Activated CD4-positive, alpha-beta T cell treated with anti-CD3 and anti-CD28 coated beads, Interleukin-2, amount 50 U/mL, for 48 hours (primary cell): ENCODE measurements around the gene FGF14.
"Not testable (repeated sequence)": the region's sequence is repeated elsewhere in the genome, so short reads cannot be mapped to it uniquely, and the experiment has no call there.

Experiments used
- DNase-seq, 2 experiments: peaks; one replicate each; pipeline ENCODE4 v3.0.0-alpha.2; 2020

Gene FGF14

DNA sequence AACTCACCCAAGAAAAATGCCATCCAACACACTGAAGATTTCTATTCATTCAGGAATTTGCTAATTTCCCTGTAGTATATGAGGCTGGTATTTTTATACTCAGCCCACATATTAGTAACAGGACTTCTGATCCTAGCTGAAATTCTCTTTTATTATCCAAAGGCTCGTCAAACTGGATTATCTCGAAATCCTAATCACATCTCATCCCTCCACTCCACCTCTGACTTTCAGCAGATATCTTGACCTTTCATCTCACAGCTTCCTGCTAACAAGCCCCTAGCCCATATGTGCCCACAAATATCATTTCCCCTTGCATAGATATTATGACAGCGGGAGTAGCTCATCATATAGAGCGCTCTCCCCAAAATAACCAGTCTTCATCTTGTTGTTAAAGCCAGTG, 279.7 kb downstream of the FGF14 start:
- DNase-seq: no peak

- no peak for DNase-seq
These were observed 284.5 kb downstream of the FGF14 start for GRCh38 chr13:102117175-102117831.

GRCh38 chr13:102103469-102103868, 298.4 kb downstream of the FGF14 start:
- DNase-seq: no peak

DNA sequence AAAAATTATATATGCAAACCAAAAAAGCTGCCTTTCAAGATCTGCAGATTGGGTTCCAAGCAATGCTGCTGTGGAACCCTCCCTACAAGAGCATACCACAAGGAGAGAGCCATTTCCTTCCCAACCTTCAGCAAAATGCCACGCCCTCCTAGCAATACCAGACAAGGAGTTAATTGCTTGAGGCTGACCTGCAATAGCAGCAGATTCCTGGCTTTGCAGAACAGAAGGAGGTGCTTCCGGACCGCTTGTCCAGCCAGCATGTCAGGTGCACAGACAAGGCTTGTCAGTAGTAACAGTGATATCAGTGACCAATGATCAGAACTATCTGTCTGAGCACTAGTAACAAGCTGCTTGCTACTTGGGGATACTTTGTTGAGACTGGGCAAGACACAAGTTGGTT, 301.6 kb downstream of the FGF14 start:
- DNase-seq: no peak

- no peak for DNase-seq
These were observed 304.1 kb downstream of the FGF14 start for GRCh38 chr13:102097708-102098107.

DNA sequence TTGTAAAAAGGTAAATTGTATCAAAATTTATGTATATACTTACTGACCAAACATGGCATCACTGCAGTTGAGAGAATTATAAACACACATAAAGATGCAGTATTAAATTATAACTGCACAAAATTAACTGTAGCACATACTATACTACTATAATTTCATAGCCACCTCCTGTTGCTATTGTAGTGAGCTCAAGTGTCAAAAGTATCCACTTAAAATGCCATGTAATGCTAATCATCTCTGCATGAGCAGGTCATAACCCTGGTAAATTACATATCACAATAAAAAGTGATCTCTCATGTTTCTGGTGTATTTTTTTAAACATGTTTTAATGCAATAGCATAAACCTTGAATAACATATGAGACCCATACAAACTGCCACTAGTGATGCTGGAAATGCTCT, 308.6 kb downstream of the FGF14 start:
- not testable (repeated sequence) for DNase-seq

- DNase-seq: no peak
These were observed 310.6 kb downstream of the FGF14 start for GRCh38 chr13:102091231-102091630.

- DNase-seq: no peak
These were observed 311.3 kb downstream of the FGF14 start for GRCh38 chr13:102090532-102090931.

DNA sequence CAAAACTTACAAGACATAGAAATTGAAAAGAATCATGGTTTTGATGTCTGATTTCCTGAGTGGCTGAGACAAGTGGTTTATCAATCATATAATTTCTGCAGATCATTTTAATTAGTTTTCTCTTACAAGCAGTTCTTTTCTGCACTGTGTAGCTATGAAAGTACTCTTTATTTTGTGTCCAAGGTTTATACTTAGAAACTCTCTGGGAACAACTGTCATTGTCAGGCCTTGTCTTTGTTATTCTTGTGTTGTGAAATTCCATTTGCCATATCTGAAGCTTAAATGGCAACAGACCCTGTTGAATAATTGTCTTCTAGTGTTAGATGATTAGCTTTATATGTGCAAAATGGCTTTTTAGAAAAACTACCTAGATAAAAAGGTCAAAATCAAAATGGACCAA, 312.1 kb downstream of the FGF14 start:
- no peak for DNase-seq

DNA sequence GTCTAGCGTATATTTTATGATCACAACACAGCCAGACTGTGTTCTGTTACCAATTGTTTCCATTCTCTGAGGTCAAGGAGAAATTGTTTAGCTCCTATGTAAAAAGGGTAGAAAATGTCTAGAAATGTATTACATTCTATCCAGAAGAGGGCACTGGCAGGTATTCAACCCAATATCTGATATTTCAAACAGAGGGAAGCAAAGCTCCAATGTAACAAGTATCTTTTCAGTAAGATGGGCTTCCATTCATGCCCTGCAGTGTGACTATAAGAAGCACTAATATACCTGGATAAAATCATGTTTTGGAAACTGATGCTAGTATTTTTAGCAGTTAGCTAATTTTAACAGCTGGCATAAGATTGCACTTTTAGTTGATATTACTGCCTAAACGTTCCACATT, 312.7 kb downstream of the FGF14 start:
- no peak for DNase-seq

DNA sequence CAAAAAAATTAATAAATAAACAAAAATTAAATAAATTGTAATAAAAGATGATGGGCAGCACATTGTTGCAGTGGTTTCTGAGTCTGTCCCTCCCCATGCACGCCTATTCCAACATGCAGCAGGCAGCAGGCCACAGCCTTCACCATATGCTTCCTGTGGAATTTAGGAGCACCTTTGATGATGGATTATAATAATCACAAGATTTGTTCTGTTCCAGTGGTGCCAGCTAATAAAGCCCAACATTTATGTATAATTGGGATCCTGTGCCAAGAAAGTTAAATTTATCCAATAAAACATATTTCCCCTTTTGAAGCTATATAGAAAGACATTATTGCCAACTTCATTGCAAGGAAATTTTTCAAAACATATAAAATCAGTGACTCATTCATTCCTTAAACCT, 328.6 kb downstream of the FGF14 start:
- no peak for DNase-seq

GRCh38 chr13:102071711-102072110, 330.1 kb downstream of the FGF14 start:
- DNase-seq: no peak

DNA sequence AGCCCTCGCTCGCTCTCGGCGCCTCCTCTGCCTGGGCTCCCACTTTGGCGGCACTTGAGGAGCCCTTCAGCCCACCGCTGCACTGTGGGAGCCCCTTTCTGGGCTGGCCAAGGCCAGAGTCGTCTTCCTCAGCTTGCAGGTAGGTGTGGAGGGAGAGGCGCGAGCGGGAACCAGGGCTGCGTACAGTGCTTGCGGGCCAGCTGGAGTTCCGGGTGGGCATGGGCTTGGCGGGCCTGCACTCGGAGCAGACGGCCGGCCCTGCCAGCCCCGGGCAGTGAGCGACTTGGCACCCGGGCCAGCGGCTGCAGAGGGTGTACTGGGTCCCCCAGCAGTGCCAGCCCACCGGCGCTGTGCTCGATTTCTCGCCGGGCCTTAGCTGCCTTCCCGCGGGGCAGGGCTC, 333.5 kb downstream of the FGF14 start:
- not testable (repeated sequence) for DNase-seq

DNA sequence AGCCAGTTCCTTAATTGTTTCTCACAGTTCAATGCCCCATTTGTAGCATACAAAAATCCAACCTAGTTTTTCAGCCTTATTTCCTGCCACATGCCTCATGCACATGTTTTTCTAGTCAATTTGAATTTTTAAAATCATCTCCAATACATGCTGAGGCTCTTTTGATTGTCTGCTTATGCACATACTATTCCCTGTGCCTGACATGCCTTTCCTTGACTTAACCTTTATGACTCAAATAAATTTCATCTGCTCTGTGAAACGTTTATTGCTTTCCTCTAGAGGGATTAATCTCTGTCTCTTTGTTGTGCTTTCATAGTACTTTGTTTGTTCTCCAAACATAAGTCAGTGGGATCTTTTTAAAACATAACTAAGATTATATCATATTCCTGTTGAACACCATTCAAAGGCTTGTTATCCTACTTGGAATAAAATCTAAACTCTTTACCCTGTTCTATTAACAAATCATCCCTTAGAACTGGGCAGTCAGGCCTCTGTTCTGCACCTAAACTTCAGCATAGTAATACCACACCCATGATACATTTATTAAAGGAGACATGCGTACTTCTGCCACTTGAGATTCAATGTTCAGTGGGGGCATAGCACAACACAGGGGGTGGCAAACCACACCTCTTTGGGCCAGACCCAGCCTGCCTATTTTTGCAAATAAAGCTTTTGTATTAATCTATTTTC, 346.6 kb downstream of the FGF14 start:
- DNase-seq: no peak

GRCh38 chr13:102049853-102050252, 352.0 kb downstream of the FGF14 start:
- no peak for DNase-seq

GRCh38 chr13:102045731-102046130, 356.1 kb downstream of the FGF14 start:
- no peak for DNase-seq

- DNase-seq: no peak
These were observed 359.1 kb downstream of the FGF14 start for GRCh38 chr13:102042746-102043145.

DNA sequence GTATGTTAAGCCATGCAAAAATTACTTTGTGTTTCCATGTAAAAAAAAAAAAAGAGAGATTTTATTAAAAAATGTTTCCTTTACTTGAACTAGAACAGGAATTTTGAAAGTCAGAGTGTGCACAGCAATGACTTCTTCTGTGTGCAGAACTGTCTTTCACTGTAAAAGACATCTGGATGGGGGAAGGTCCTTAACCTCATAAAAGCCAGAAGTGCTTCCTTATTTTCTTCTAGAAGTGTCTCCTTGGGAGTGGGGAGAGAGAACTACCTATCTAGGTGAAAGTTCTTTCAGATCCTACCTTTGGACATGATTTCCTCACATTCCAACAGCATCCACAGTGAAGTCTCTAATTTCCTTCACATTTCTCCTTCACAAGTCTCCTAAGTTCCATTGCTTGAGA, 360.3 kb downstream of the FGF14 start:
- DNase-seq: no peak

GRCh38 chr13:102040812-102041211, 361.0 kb downstream of the FGF14 start:
- no peak for DNase-seq

- no peak for DNase-seq
These were observed 362.6 kb downstream of the FGF14 start for GRCh38 chr13:102039264-102039663.

GRCh38 chr13:102038787-102039186, 363.1 kb downstream of the FGF14 start:
- no peak for DNase-seq

DNA sequence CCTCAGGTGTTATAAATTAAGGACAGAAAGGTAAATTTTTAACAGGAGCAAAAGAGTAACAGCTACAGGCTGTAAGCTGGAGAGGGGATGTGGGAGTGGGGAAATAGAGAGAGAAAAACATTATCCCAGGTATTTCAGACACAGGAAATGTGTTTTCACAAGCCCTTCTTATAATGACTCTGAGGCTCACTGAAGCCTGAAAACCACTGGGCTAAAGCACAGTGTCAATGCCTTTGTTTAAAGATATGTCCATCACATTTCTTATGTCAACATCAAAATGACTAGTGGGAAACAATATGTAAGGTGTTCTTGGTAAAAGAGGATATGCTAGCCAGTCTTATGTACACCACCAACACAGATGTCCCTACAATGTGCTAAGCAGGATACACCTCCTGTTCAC, 365.9 kb downstream of the FGF14 start:
- no peak for DNase-seq

GRCh38 chr13:102033857-102034331, 368.0 kb downstream of the FGF14 start:
- DNase-seq: no peak

DNA sequence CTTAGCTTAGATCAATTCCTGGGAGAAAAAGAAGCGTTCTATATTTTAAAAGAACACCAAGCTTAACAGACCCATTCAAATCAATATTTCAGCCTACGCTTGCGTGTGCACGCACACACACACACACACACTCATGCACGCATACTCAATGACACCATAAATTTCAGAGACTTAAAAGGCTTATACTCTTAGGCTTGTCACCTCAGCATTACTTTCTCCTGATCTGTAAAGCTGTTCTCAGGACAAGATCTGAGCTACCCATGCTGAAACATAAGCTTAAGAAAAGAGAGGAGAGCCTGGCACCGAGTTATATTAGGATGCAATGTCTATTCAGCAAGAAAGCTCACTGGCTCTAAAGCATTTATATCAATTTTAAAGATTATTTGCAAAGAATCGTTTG, 368.5 kb downstream of the FGF14 start:
- no peak for DNase-seq

GRCh38 chr13:102028868-102029267, 373.0 kb downstream of the FGF14 start:
- DNase-seq: no peak
